OCI-LY3 (cell line): ENCODE data around the gene FYN.

Experiments
- CTCF ChIP-seq: fragments of 200-600, 300-600 bp; sonication (generic); IDR thresholded peaks from 2 replicates; pipeline ENCODE4 v1.5.1; 2014; ENCODE audit warnings: antibody characterized with exemption, low read length, low read depth
- EZH2phosphoT487 ChIP-seq: fragments of 200-600 bp; shearing (Covaris generic); IDR thresholded peaks from 2 replicates; pipeline ENCODE4 v1.6.1; 2018; ENCODE audit warnings: antibody characterized with exemption, mixed run types, low read depth

DNA sequence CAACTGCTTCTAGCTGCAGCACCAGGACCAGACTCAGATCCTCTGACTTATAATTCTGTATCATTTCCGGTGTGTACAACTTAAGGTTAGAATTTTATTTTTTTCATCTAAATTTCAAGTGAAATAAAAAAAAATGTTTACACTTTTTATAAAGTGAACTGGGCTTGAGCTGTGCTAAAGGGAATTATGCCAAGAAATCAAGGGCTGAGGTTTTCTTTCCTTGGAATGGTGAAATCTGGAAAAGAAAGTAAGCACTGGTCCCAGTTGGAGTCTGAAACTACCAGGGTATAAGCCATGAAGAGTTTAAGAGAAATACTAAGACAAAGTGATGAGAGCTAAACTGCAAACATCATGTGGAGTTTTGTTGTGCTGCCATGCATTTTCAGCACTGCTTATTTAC, 21.7 kb upstream of the FYN start:
- TF ChIP-seq CTCF (no peak), EZH2phosphoT487 (no peak)
